Cortex of kidney (tissue), 1 donor: ENCODE measurements around the gene PGGHG.
"Not testable (repeated sequence)": the region's sequence is repeated elsewhere in the genome, so short reads cannot be mapped to it uniquely, and the experiment has no call there.

ENCODE experiments used
- DNase-seq: peaks from one replicate; lab custom pipeline; 2025; lab: John Stamatoyannopoulos, UW

The PGGHG gene

GRCh38 chr11:330307-330693 lies 41.4 kb downstream of the PGGHG start:
- DNase-seq = no peak

DNA sequence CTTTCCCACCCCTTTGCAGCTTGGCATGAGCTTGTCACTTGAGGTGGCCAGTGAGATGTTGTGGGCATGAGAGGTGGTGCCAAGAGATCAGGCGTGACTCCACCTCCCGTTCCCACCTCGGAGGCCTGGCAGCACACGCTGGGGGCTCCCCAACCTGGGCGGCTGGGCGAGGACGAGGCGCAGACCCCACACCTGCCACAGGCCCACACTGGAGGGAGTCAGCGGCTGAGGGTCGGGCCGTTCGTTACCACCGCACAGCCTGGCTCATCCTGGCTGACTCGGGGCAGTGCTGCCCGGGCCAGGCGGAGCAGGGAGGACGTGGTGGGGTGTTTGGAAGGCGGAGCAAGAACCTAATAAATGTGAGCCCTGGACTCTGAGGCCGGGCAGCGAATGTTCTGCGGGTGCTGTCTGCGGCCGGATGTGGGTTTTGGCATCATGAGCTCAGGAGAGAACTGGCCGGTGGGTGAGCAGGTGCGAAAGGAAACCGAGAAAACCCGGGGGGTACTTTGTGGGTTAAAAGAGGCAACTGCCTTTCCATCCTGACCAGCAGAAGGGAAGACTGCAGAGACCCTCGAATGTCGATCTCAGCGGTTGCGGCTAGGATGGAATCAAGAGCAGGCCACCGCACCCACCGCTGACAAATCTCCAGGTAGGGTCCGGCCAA lies 41.9 kb downstream of the PGGHG start:
- no peak for DNase-seq

DNA sequence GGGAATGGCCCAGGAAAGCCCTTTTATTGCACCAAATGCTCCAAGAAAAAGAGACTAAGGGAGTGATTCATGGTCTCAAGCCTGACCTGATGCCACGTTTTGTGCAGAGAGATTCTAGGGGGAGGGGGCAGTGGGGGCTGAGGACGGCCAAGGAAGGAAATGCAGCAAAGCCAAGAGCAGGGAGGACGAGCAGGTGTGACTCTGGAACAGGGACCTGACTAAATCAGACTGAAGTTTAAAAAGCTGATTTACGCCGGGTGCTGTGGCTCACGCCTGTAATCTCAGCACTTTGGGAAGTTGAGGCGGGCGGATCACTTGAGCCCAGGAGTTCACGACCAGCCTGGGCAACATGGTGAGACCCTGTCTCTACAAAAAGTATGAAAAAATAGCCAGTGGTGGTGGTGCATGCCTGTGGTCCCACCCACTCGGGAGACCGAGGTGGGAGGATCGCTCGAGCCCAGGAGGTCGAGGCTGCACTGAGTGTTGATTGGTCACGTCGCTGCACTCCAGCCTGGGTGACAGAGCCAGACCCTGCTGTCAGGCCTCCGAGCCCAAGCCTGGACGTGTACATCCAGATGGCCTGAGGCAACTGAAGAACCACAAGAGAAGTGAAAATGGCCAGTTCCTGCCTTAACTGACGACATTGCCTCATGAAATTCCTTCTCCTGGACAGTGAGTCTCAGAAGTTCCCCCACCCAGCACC lies 42.6 kb downstream of the PGGHG start:
- no peak for DNase-seq

DNA sequence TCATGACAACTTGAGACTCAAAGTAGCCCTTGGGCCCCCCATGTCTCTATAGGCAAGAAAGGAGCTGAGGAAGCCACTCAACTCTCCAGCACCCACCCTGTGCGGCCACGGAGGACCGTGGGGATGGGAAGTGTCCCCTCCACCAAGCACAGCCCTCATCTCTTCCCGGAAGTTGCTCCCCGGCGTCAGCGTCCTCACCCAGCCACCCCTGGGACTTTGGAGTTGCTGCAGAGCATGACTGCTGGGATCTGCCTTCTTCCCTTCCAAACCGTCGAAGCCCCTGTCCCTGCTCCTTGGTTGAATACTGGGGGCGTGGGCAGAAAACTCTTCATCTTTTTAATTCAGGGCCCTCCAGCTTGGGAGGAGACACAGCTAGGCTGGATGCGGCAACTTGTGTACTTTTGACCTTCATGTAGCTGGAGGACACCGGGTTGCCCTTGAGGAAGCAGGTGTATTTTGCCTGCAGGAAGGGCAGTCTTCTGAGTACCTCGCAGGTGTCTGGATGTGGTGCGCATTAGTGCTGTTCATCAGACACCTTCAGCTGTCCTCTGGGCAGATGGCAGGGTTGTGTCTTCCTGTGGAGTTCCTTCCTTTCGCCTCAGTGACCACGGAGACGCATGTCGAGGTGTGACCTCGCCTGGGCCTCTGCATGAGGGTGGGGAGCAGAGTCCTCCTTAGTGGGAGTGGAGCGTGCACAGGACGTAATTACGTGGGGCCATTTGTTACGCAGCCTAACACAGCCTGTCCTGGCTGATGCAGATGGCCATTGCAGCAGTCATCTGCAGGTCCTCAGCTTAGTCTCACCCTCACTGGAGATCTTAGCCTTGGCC lies 43.9 kb downstream of the PGGHG start:
- no peak for DNase-seq

DNA sequence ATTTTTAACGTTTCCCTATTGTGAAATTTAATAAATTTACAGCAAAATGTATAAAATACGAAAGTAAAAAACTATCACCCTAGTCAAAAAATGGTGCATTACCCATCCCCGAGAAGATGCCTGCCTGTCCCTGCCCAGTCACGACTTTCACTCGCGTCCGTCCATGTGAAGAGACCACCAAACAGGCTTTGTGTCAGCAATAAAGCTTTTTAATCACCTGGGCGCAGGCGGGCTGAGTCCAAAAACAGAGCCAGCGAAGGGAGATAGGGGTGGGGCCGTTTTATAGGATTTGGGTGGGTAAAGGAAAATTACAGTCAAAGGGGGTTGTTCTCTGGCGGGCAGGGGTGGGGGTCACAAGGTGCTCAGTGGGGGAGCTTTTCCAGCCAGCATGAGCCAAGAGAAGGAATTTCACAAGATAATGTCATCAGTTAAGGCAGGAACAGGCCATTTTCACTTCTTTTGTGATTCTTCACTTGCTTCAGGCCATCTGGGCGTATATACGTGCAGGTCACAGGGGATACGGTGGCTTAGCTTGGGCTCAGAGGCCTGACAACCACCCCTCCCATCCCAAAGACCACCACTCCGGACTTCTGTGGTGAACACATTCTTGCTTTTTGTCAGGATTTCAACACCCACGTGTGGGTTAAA lies 44.8 kb downstream of the PGGHG start:
- DNase-seq = not testable (repeated sequence)

GRCh38 chr11:334264-334994 lies 45.5 kb downstream of the PGGHG start:
- DNase-seq = no peak

DNA sequence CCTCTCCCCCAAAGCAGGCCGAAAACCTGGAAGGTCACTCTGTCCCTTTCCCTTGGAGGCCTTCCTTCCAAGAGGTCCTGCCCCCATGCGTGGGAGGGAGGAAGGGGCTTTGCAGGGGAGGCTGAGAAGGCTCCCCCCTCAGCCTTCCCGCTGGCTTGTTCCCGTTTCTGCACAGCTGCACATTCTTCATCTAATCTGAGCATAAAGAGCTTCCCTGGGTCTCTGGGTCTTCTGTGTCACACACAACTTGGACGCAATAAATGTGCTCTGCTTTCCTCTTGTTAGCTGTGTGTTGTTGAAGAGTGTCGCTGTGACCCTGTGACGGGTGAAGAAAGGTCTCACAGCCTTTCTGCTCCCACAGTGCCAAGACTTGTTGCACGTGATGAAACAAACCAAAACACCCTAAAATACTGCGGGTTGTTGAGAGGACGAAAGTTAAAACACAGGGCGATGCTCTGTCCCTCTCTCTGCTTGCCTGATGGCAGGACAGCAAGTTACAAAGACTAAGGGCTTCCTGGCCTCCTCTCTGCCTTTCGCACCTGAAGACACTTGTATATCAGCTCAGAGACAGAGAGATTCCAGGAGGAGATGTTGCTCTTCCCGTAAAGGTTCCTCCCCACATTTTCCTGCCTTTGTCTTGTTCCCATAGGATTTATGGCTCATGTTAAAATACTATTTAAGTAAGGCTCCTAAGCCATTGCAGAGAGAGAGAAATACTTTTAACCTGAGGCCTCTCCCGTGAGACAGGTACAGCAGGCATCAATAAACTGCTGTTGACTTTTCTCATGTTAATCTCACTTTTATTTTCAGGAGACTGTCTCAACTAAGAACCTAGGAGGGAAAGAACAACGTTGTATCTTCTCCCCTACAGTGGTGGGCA lies 47.1 kb downstream of the PGGHG start:
- no peak for DNase-seq

DNA sequence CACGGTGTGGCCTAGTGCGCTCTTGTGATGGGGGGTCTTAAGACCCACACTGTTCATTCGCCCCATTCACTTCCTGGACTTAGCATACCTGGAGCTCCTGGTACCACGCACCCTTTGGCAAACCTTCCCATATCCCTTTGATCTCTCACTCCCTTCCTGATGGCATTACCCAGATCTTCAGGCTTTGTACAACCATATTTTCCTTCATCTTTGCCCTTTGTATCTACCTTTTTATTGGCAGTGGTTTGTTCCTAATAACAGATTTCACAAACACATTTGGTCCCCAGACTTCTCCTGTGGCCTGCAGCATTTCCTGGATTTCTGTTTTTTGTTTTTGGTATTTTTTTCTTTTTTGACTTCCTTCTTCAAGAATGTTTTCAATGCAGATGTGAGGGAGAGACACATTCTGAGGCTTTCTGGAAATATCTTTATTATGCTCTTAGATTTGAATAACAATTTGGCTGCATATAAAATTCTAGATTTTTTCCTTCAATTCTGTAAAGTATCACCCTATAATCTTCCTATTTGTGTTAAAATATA lies 47.8 kb downstream of the PGGHG start:
- no peak for DNase-seq

- no peak for DNase-seq
These were observed 48.8 kb downstream of the PGGHG start for GRCh38 chr11:337711-338110.

DNA sequence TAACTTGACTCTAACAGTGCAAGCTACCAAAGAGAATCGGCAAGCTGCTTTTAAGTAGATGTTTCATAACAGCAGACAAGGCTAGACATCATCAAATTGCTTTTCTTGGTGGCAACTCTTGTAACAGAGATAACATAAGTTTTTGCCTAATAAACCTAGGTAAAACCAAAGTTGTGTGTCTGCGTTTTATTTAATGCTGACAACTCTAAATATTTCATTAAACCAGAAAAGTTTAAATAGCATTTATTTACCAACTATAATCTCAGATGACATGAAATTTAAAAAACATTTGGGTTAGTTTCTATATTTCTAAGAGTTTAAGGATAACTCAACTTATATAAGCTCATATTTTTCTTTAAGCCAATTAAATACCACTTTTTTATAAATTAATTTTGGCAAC lies 51.0 kb downstream of the PGGHG start:
- no peak for DNase-seq

- DNase-seq = no peak
These were observed 51.9 kb downstream of the PGGHG start for GRCh38 chr11:340539-341512.

GRCh38 chr11:342328-342727 lies 53.4 kb downstream of the PGGHG start:
- no peak for DNase-seq

- DNase-seq = no peak
These were observed 56.1 kb downstream of the PGGHG start for GRCh38 chr11:344836-345578.
